ENCODE results near the gene KRT7.

- TF ChIP-seq CTCF (IDR thresholded peaks at IDR 0.05; ENCODE audit: insufficient read depth, low read length, poor library complexity, severe bottlenecking) (no peak), EZH2phosphoT487 (conservative IDR thresholded peaks at IDR 0.05; ENCODE audit: low read length) (no peak)
These were observed 5.3 kb downstream of the KRT7 start for GRCh38 chr12:52238207-52238840.
